Stimulated activated naive B cell treated with anti-CD40 and anti-IgM and Interleukin-4, amounts not matched to agents 10 μg/mL and 1 μg/mL and 100 μg/mL, for 72 hours (primary cell): Measurements from ENCODE around the gene ALG1L2.
"Not testable (repeated sequence)": the region's sequence is repeated elsewhere in the genome, so short reads cannot be mapped to it uniquely, and the experiment has no call there.

Experiments
- ATAC-seq, 2 donors: fragments of 150-1000 bp; cut with Tn5 transposase; replicated peaks; 2 replicates each; pipeline ENCODE4 v1.10.0; 2021; ENCODE audit warnings: moderate library complexity in 1 of 2
- DNase-seq: peaks from one replicate; pipeline ENCODE4 v3.0.0; 2021
- H3K27ac Mint-ChIP-seq: one replicate; pipeline ENCODE4 v1.8.0; 2022; ENCODE audit warnings: mild to moderate bottlenecking, mixed read lengths
- H3K27me3 Mint-ChIP-seq, 2 donors: one replicate each; pipeline ENCODE4 v1.8.0; 2022; ENCODE audit warnings: mixed read lengths in 2 of 2
- H3K36me3 Mint-ChIP-seq, 2 donors: one replicate each; pipeline ENCODE4 v1.8.0; 2022; ENCODE audit warnings: mixed read lengths in 2 of 2, mild to moderate bottlenecking in 1 of 2
- H3K4me1 Mint-ChIP-seq, 2 donors: one replicate each; pipeline ENCODE4 v1.8.0; 2022; ENCODE audit warnings: mixed read lengths in 2 of 2, mild to moderate bottlenecking in 1 of 2
- H3K4me3 Mint-ChIP-seq, 2 donors: one replicate each; pipeline ENCODE4 v1.8.0; 2022; ENCODE audit warnings: mild to moderate bottlenecking in 2 of 2, mixed read lengths in 2 of 2, moderate library complexity in 1 of 2
- H3K9me3 Mint-ChIP-seq, 2 donors: one replicate each; pipeline ENCODE4 v1.8.0; 2022; ENCODE audit warnings: mixed read lengths in 2 of 2, mild to moderate bottlenecking in 1 of 2

The ALG1L2 gene

DNA sequence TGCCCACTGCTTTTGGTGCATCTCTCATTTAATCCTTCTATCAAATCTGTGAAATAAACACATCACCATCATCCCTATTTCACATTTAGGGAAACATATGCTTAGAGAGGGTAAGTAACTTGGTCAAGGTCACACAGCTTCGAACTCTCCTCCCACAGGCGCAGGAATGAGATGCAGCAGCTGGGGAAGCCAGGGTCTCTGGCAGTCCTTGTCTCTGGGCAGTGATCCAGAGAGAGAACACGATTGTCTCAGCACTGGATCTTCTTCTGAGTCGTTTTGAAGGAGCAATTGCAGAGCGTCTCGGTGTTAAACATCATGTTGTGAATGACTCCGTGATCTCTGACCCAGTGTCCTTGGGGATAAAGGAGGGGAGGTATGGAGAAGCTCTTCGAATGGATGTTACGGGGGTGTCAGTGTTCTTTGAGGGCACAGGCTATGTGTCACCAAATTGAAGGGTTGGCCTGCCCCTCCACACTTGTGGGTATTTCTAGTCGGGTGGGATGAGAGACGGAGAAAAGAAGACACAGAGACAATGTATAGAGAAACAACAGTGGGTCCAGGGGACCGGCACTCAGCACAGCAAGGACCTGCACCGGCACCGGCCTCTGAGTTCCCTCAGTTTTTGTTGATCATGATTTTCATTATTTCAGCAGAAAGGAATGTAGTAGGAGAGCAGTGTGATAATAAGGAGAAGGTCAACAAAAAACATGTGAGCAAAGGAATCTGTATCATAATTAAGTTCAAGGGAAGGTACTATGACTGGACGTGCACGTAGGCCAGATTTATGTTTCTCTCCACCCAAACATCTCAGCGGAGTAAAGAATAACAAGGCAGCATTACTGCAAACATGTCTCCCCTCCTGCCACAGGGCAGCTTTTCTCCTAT lies 41.5 kb downstream of the ALG1L2 start:
- DNase-seq, ATAC-seq, H3K27me3 Mint-ChIP-seq, H3K4me1 Mint-ChIP-seq, H3K9me3 Mint-ChIP-seq, H3K4me3 Mint-ChIP-seq, H3K27ac Mint-ChIP-seq: not testable (repeated sequence)
- H3K36me3 Mint-ChIP-seq = peaks cover 2 to 15% of the 10 kb centered on the region in 2 donors

DNA sequence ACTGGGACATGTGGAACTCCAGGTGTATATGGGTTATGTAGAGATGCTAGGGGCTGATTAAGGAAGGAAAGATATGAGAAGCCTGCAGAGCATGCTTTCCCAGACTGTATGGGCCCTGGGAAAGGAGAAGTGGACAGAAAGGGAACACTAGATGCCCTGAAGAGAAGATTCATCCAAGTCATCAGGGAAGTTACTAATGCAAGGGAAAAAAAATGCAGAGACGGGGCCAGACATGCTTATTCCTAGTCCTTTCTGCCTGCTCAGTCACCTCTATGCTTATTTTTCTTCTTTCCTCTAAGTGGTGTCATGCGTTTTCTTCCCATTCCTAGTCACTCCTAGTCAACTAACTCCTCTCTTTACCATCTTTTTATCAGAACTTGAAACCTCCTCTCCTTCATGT lies 43.8 kb downstream of the ALG1L2 start:
- H3K4me1 Mint-ChIP-seq, H3K9me3 Mint-ChIP-seq, H3K27ac Mint-ChIP-seq, H3K27me3 Mint-ChIP-seq, ATAC-seq, H3K4me3 Mint-ChIP-seq, DNase-seq, H3K36me3 Mint-ChIP-seq: not testable (repeated sequence)

DNA sequence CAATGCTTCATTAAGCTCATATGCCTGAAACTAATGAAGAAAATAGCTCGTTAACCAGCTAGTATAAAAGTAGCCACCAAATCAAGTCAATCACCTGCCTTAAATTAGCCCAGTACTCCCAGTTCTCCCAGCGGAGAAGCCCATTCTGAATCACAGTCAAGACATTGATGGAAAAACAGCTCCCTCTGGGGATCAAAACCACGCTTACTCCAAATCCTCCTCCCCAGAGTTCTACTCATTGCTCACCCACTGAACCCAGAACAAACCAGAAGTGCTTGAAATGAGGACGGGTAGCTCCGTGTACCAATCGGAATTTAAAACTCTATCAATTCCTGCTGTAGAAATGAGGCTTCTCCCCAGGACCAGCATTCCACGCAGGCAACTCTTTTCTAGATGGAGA lies 54.7 kb downstream of the ALG1L2 start:
- H3K27ac Mint-ChIP-seq, H3K9me3 Mint-ChIP-seq, H3K36me3 Mint-ChIP-seq, H3K4me3 Mint-ChIP-seq, H3K4me1 Mint-ChIP-seq, ATAC-seq, DNase-seq: not testable (repeated sequence)
- H3K27me3 Mint-ChIP-seq = peaks cover 0 to 13% of the 10 kb centered on the region in 2 donors

DNA sequence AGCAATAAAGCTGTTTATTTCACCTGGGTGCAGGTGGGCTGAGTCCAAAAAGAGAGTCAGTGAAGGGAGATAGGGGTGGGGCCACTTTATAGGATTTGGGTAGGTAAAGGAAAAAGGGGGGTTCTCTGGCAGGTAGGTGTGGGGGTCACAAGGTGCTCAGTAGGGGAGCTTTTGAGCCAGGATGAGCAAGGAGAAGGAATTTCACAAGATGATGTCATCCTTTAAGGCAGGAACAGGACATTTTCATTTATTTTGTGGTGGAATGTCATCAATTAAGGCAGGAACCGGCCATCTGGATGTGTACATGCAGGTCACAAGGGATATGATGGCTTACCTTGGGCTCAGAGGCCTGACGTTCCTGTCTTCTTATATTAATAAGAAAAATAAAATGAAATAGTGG lies 56.1 kb downstream of the ALG1L2 start:
- H3K27ac Mint-ChIP-seq, H3K36me3 Mint-ChIP-seq, ATAC-seq: not testable (repeated sequence)

DNA sequence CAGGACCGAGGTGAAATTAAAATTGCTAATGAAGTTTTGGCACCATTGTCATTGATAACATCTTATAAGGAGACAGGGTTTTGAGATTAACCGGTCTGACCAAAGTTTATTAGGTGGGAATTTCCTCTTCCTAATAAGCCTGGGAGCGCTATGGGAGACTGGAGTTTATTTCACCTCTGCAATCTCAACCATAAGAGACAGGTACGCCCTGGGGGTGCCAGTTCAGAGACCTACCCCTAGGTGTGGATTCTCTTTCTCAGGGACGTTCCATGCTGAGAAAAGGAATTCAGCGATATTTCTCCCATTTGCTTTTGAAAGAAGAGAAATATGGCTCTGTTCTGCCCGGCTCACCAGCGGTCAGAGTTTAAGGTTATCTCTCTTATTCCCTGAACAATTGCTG lies 57.4 kb downstream of the ALG1L2 start:
- not testable (repeated sequence) for H3K4me3 Mint-ChIP-seq, H3K36me3 Mint-ChIP-seq, H3K9me3 Mint-ChIP-seq, ATAC-seq, H3K27ac Mint-ChIP-seq, DNase-seq, H3K4me1 Mint-ChIP-seq
- H3K27me3 Mint-ChIP-seq = peaks cover 0 to 13% of the 10 kb centered on the region in 2 donors

More for the DNA sequence above, 56.1 kb downstream of the ALG1L2 start:
- not testable (repeated sequence) for DNase-seq, H3K9me3 Mint-ChIP-seq, H3K4me3 Mint-ChIP-seq, H3K4me1 Mint-ChIP-seq
- H3K27me3 Mint-ChIP-seq = peaks cover 0 to 13% of the 10 kb centered on the region in 2 donors

GRCh38 chr3:130140756-130141155 lies 59.1 kb downstream of the ALG1L2 start:
- not testable (repeated sequence) for H3K27ac Mint-ChIP-seq, H3K36me3 Mint-ChIP-seq, H3K9me3 Mint-ChIP-seq, DNase-seq, H3K4me1 Mint-ChIP-seq, H3K4me3 Mint-ChIP-seq, ATAC-seq
- H3K27me3 Mint-ChIP-seq = peaks cover 0 to 13% of the 10 kb centered on the region in 2 donors

DNA sequence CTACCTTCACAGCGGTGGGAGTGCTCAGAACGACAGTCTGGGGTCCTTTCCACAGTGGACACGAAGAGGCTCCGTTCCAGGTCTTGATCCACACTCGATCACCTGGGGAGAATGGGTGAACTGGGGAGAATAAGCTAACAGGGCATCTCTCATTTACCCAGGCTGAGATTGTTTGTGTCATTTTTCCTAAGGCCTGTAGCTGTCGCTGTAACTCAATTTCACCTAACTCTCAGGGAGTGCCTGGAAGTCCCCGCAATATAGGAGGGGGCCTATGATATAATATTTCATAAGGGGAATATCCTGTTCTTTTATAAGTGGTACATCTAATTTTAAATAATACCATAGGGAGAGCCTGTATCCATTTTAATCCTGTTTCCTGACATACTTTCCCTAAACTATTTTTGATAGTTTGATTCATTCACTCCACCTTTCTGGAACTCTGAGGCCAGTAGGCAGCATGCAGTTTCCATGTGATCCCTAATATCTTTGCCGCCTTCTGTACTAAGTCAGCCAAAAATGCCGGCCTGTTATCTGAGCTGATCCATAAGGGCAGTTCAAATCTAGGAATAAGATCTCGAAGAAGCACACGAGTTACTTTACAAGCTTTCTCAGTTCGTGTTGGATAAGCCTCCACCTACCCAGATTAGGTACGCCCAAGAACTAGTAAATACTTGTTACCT lies 62.2 kb downstream of the ALG1L2 start:
- ATAC-seq, H3K36me3 Mint-ChIP-seq, H3K4me3 Mint-ChIP-seq, H3K27me3 Mint-ChIP-seq, H3K9me3 Mint-ChIP-seq, H3K27ac Mint-ChIP-seq, H3K4me1 Mint-ChIP-seq, DNase-seq: not testable (repeated sequence)

- H3K9me3 Mint-ChIP-seq, H3K27me3 Mint-ChIP-seq, DNase-seq, ATAC-seq, H3K4me3 Mint-ChIP-seq, H3K27ac Mint-ChIP-seq, H3K4me1 Mint-ChIP-seq, H3K36me3 Mint-ChIP-seq: not testable (repeated sequence)
Observed at GRCh38 chr3:130144328-130144650, 62.7 kb downstream of the ALG1L2 start.

DNA sequence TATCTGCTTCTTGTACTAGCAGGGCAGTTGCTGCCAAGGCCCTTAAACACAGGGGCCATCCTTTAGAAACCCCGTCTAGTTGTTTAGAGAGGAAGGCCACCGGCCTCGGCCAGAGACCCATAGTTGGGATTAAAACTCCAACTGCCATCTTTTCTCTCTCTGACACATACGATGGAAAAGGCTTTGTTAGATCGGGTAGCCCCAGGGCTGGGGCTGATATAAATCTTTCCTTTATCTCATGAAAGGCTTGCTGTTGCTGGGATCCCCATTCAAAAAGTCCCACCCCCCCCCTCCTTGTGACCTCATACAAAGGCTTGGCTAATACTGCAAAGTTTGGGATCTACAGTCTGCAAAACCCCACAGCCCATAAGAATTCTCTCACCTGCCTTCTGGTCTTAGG lies 63.8 kb downstream of the ALG1L2 start:
- not testable (repeated sequence) for H3K36me3 Mint-ChIP-seq, DNase-seq, H3K27me3 Mint-ChIP-seq, ATAC-seq, H3K4me1 Mint-ChIP-seq, H3K27ac Mint-ChIP-seq, H3K9me3 Mint-ChIP-seq, H3K4me3 Mint-ChIP-seq

GRCh38 chr3:130146465-130146864 lies 64.8 kb downstream of the ALG1L2 start:
- not testable (repeated sequence) for H3K4me1 Mint-ChIP-seq, H3K9me3 Mint-ChIP-seq

More at GRCh38 chr3:130146465-130146864, 64.8 kb downstream of the ALG1L2 start:
- ATAC-seq, H3K4me3 Mint-ChIP-seq, H3K27me3 Mint-ChIP-seq, DNase-seq, H3K27ac Mint-ChIP-seq: not testable (repeated sequence)
- H3K36me3 Mint-ChIP-seq = peaks cover 0 to 14% of the 10 kb centered on the region in 2 donors
